Umbilical cord (tissue), 2 donors: ENCODE results near the gene ITM2C. TPM values are rescaled to one million over a fixed set of nuclear protein-coding genes. Genes with fewer than 3 reads are reported as not detected.

Experiments
- DNase-seq: peaks from one replicate; pipeline ENCODE4 v3.0.0-alpha.2; 2015; ENCODE audit warnings: low spot score
- total RNA-seq: library from RNA; depleted of rRNA; stranded (reverse); fragments of >200 nt; gene quantifications from one replicate; pipeline ENCODE4 v1.2.3, GENCODE V29; 2014; ENCODE audit warnings: low replicate concordance; ENCODE audit not compliant: insufficient read depth

Gene ITM2C
- total RNA-seq, 1 donor from 2014 or later: 128 TPM

DNA sequence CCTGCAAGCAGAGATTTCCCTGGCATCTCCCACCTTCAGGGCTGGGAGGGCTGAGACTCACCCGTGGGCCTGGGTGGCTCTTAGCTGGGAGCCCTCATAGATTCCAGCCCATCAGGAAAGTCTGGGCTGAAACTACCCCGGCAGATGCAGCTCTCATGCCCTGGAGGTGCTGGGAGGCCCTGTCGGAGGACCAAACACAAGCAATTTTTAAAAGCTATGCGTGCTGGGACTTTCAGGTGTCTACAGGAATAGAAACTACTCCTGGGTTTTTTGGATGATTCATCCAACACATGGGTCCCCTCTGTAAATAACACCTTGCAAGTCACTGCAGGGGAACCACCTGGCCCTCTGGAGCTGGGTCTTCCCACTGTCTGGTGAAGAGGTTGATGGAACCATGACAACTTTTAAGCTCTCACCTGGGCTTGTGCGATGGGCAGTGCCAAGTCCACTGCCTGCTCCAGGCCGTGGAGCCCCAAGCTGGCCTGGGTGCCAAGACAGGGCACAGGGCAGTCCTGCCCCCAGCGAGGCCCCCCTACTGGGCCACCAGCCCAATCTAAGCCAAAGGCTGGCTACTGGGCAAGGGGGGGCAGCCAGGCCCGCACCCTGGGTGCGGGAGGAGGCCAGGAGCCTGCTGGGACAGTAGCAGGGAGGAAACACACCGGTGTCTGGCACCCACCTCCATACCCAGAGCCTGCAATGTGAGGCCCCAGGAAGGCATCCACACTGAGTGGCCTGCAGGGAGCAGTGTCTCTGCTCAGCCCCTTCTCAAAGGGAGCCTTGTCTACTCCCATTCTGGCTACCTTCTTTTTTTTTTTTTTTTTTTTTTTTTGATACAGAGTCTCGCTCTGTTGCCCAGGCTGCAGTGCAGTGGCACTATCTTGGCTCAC is 61.4 kb downstream of the ITM2C start:
- DNase-seq: peak; percentile 18

DNA sequence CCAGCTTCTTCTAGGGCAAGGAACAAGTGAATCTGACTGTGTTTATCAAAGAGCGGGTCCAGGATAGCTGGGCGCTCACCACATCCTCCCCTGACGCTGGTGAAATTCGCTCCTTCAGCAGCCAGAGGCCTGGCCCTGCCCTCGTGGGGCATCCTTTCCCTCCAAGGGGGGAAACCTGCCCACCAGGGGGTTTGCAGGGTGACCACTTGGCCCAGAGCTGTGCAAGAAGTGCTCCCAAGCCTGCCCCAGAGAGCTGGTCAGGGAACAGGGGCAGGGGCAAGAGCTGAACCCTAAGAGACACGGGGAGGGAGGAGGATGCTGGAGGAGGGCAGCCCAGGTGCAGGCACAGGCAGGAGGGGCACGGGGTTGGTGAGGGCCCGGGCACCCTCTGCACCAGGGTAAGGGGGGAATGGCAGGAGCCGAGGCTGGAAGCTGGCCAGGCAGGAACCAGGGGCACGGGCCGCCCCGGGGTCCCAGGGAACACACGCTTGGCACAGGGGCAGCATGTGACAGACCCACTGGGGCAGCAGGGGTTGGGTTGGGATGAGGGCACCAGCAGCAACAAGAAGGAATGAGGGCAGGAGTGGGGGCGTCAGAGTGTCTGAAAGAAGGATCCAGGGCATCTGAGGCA is 63.1 kb downstream of the ITM2C start:
- no peak for DNase-seq

Other genes starting within 250 kb of the ITM2C start
- gene CAB39, start 152.1 kb upstream of the ITM2C start, total RNA-seq: 66.4 TPM
- gene GPR55, start 60.3 kb downstream of the ITM2C start, total RNA-seq: 0.96 TPM
- not detected for gene SPATA3, start 131.2 kb downstream of the ITM2C start, total RNA-seq
- gene C2orf72, start 172.6 kb downstream of the ITM2C start, total RNA-seq: 0.48 TPM
- gene PSMD1, start 191.9 kb downstream of the ITM2C start, total RNA-seq: 45.3 TPM